Right lobe of liver (tissue), 4 donors: ENCODE measurements around the gene CSF1R.

ENCODE experiments used
- CTCF ChIP-seq, 4 donors: fragments of 200-600 bp in 3 of 4; fragments of 450-650 bp in 1 of 4; IDR thresholded peaks; one replicate each; pipeline versions ENCODE4 v1.5.1 to v1.8.0; 2016 to 2022; ENCODE audit warnings: antibody characterized with exemption in 4 of 4, mild to moderate bottlenecking in 2 of 4
- POLR2A ChIP-seq: fragments of 450-650 bp; IDR thresholded peaks from one replicate; pipeline ENCODE4 v1.6.1; 2017; ENCODE audit warnings: antibody characterized with exemption, mild to moderate bottlenecking
- donor health status: DM: no; HTN: no; CAD: no.
- donor health status: DM: no; HTN: no; CAD: no.
- donor health status: DM: no; HTN: yes; CAD: no.

GRCh38 chr5:150068472-150068871 is 17.9 kb downstream of the CSF1R start:
- TF ChIP-seq POLR2A, result no peak
- no peak for TF ChIP-seq CTCF (IDR thresholded peaks at IDR 0.05)
